DND-41 (cell line): Measurements from ENCODE around the gene CLTCL1.

Experiments used
- ATAC-seq: fragments of 200-7000 bp; cut with Tn5 transposase; 3 replicates; pipeline ENCODE4 v1.9.1; 2021; ENCODE audit warnings: low read depth; ENCODE audit not compliant: insufficient read depth
- DNase-seq: peaks from one replicate; pipeline ENCODE4 v3.0.0-alpha.2; 2020
- H2AFZ ChIP-seq: 2 replicates; pipeline ENCODE4 v1.6.0; 2012; ENCODE audit warnings: low read depth, low read length
- H3K27ac ChIP-seq: 2 replicates; pipeline ENCODE4 v1.5.1; 2012; ENCODE audit warnings: low read length, inconsistent platforms
- H3K27me3 ChIP-seq: fragments of 200-600 bp; sonication (generic); 2 replicates; pipeline ENCODE4 v1.6.0; 2012; ENCODE audit warnings: low read length, mild to moderate bottlenecking, inconsistent platforms; ENCODE audit not compliant: insufficient read depth, poor library complexity
- H3K36me3 ChIP-seq: 2 replicates; pipeline ENCODE4 v1.5.1; 2012; ENCODE audit warnings: low read length, inconsistent platforms; ENCODE audit not compliant: insufficient read depth
- H3K4me1 ChIP-seq: 2 replicates; pipeline ENCODE4 v1.5.1; 2012; ENCODE audit warnings: mild to moderate bottlenecking, low read length; ENCODE audit not compliant: insufficient read depth
- H3K4me2 ChIP-seq: 2 replicates; pipeline ENCODE4 v1.6.0; 2012; ENCODE audit warnings: mild to moderate bottlenecking, moderate library complexity, low read length, inconsistent platforms; ENCODE audit not compliant: insufficient read depth
- H3K4me3 ChIP-seq, 2 experiments: fragments of 200-600 bp in 1 of 2; shearing (Covaris generic) in 1 of 2; 2 replicates each; pipeline ENCODE4 v1.5.1; 2012 to 2016; ENCODE audit warnings: inconsistent platforms in 2 of 2, low read length in 2 of 2, mild to moderate bottlenecking in 2 of 2, low read depth in 1 of 2, moderate library complexity in 1 of 2
- H3K79me2 ChIP-seq: 2 replicates; pipeline ENCODE4 v1.6.0; 2012; ENCODE audit warnings: low read length, inconsistent platforms; ENCODE audit not compliant: insufficient read depth
- H3K9ac ChIP-seq: 2 replicates; pipeline ENCODE4 v1.6.0; 2012; ENCODE audit warnings: low read depth, mild to moderate bottlenecking, inconsistent platforms, low read length, moderate library complexity
- H3K9me3 ChIP-seq: 2 replicates; pipeline ENCODE4 v1.5.1; 2012; ENCODE audit warnings: low read length, moderate library complexity, mild to moderate bottlenecking, inconsistent platforms; ENCODE audit not compliant: insufficient read depth, severe bottlenecking
- H4K20me1 ChIP-seq: 2 replicates; pipeline ENCODE4 v1.6.0; 2012; ENCODE audit warnings: low read length; ENCODE audit not compliant: insufficient read depth
- EZH2 ChIP-seq: IDR thresholded peaks from 3 replicates; pipeline ENCODE4 v1.6.1; 2012; ENCODE audit warnings: borderline replicate concordance, low read depth, mild to moderate bottlenecking, moderate library complexity, low read length, inconsistent platforms; ENCODE audit not compliant: severe bottlenecking
- TF ChIP-seq, protein P1 (sequence below): IDR thresholded peaks from 2 replicates; pipeline ENCODE4 v1.5.1; 2012; ENCODE audit warnings: borderline replicate concordance, low read length, moderate library complexity, mild to moderate bottlenecking; ENCODE audit not compliant: poor library complexity, severe bottlenecking; ENCODE audit errors: extremely low read depth

CLTCL1 gene

DNA sequence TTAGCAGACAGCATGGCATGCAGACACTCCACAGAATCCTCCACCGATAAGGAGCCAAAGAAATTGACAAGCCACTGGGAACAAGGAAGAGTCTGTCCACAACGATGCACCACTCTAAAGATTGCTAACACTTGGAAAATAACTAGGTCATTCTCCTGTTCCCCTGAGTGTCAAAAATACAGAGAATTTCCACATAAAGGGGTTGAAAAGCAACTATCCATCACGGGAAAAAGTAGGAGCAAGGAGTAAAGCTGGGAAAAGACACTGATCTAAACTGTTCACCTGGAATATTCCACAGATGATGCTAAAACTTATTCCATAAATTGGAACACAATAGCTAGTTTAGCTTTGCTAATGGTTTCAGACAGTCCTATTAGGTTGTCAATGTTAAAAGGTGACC is 66.0 kb downstream of the CLTCL1 start:
- peaks cover 32% of the 10 kb centered on the region for H3K36me3 ChIP-seq
- no peak for ATAC-seq

DNA sequence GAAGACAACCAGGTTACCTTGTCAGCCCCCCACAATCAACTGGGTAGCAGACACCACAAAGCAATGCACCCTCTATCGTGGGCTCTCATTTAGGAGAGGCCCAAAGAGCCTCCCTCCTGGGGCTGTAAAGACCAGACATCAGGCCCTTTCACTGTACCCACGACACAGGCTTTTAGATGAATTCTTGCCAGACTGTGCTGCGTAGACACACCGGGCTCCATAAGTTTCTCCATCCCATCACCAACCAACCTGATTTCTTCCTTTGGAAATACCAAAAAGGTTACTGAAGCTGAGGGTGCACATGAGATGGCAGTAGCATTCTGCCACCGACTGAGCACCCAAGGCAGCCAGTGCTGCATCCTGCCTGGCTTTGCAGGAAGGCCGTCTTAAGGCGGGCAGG is 66.5 kb downstream of the CLTCL1 start:
- ATAC-seq = no peak
- Histone ChIP-seq H3K9ac (no peak overlapping the region), H3K4me3 (no peak overlapping the region), H3K36me3 (peaks cover 32% of the 10 kb centered on the region), H3K4me2 (no peak overlapping the region), H2AFZ (no peak overlapping the region), H4K20me1 (no peaks in the 10 kb centered on the region), H3K9me3 (no peaks in the 10 kb centered on the region), H3K79me2 (no peaks in the 10 kb centered on the region), H3K4me1 (no peaks in the 10 kb centered on the region), H3K27me3 (no peaks in the 10 kb centered on the region), H3K27ac (no peak overlapping the region)
- DNase-seq = no peak
- TF ChIP-seq EZH2 = no peak
- TF ChIP-seq, protein P1, sequence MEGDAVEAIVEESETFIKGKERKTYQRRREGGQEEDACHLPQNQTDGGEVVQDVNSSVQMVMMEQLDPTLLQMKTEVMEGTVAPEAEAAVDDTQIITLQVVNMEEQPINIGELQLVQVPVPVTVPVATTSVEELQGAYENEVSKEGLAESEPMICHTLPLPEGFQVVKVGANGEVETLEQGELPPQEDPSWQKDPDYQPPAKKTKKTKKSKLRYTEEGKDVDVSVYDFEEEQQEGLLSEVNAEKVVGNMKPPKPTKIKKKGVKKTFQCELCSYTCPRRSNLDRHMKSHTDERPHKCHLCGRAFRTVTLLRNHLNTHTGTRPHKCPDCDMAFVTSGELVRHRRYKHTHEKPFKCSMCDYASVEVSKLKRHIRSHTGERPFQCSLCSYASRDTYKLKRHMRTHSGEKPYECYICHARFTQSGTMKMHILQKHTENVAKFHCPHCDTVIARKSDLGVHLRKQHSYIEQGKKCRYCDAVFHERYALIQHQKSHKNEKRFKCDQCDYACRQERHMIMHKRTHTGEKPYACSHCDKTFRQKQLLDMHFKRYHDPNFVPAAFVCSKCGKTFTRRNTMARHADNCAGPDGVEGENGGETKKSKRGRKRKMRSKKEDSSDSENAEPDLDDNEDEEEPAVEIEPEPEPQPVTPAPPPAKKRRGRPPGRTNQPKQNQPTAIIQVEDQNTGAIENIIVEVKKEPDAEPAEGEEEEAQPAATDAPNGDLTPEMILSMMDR = no peak

More for the DNA sequence above, 66.0 kb downstream of the CLTCL1 start:
- Histone ChIP-seq H2AFZ (no peak overlapping the region), H3K27me3 (no peaks in the 10 kb centered on the region), H3K4me1 (no peaks in the 10 kb centered on the region), H3K4me3 (no peak overlapping the region), H3K27ac (no peak overlapping the region), H3K79me2 (no peaks in the 10 kb centered on the region), H3K9me3 (no peaks in the 10 kb centered on the region), H3K4me2 (no peak overlapping the region), H4K20me1 (no peaks in the 10 kb centered on the region), H3K9ac (no peak overlapping the region)
- TF ChIP-seq EZH2 = no peak
- TF ChIP-seq, protein P1 = no peak
- no peak for DNase-seq

DNA sequence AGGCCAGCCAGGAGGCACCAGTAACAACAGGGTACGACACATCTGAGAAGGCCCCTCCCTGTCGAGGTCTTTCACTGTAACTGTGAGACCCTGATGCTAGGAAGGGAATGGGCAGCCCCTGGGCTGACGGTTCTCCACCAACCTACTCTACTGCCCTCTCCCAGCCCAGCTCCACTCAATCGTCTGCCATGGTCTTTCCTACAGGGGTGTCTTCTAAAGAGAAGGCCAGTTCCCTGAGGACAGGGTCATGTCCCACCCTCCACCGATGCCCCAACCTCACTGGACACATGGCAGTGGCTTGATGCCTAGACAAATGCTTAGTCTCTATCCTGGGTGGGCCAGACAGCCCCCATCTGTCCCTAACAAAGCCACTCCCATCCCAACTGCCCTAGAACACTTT is 67.0 kb downstream of the CLTCL1 start:
- H3K79me2 ChIP-seq = no peaks in the 10 kb centered on the region
- peaks cover 34% of the 10 kb centered on the region for H3K36me3 ChIP-seq
- H3K9ac ChIP-seq = no peak overlapping the region
- H3K9me3 ChIP-seq = no peaks in the 10 kb centered on the region
- H3K27ac ChIP-seq = no peak overlapping the region
- no peak for ATAC-seq
- H3K4me1 ChIP-seq = no peaks in the 10 kb centered on the region
- no peak for TF ChIP-seq EZH2
- TF ChIP-seq, protein P1 = no peak
- H3K4me2 ChIP-seq = no peak overlapping the region
- no peaks in the 10 kb centered on the region for H3K27me3 ChIP-seq
- no peak for DNase-seq
- no peaks in the 10 kb centered on the region for H4K20me1 ChIP-seq
- H3K4me3 ChIP-seq = no peak overlapping the region
- no peak overlapping the region for H2AFZ ChIP-seq

DNA sequence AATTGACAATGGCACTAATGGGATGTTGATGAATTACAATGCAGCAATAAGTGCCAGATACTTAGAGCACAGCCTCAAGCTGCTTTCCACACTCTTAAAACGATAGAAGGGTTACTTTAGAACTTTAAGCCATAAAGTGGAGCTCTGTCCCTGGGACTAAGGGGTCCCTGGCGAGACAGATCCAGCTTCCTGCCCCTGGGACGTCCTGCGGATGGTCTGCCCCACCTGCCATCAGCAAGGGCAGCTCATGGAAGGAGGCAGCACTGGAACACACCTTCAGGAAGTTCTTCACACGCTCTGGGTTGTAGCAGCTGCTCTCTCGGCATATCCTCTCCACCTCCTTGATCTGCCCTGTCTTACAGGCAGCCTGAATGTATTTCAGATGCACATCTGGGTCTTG is 67.9 kb downstream of the CLTCL1 start:
- no peak for TF ChIP-seq EZH2
- TF ChIP-seq, protein P1 = no peak
- Histone ChIP-seq H3K9ac (no peak overlapping the region), H3K4me3 (no peak overlapping the region), H3K4me2 (no peak overlapping the region), H3K27ac (no peak overlapping the region), H3K4me1 (no peaks in the 10 kb centered on the region), H2AFZ (no peak overlapping the region), H4K20me1 (no peaks in the 10 kb centered on the region), H3K79me2 (no peaks in the 10 kb centered on the region), H3K9me3 (no peaks in the 10 kb centered on the region), H3K36me3 (peaks cover 34% of the 10 kb centered on the region), H3K27me3 (no peaks in the 10 kb centered on the region)
- DNase-seq (no peak), ATAC-seq (no peak)
